NCI-H128 (cell line): ENCODE measurements around the gene COL7A1.

Source experiments
- DNase-seq: peaks from one replicate; lab custom pipeline; 2025; ENCODE audit not compliant: unreplicated experiment; lab: John Stamatoyannopoulos, UW

The COL7A1 gene

DNA sequence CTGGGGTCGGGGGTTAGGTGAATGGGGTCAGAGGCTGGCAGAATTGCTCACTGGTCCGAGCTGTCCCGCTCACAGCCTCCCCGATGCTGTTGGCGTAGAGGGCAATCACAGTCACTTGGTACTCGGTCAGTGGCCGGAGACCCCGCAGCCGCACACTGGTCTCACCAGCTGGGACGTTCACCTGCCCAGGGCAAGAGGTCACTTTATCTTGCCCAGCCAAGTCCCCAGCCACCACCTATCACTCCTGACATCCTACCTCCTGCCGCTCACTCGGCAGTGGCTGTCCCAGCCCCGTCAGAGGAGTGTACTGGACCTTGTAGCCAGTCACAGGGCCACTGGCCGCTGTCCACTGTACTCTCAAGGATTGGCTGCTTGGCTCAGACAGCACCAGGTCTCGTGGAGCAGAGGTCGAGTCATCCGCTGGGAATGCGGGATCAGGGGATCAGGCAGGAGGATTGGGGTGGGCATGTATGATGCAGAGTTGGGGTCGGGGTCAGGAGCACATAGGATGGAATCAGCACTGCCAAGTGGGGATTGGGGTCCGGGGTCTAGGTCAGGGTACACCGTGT is 2.5 kb downstream of the COL7A1 start:
- DNase-seq, result no peak

DNA sequence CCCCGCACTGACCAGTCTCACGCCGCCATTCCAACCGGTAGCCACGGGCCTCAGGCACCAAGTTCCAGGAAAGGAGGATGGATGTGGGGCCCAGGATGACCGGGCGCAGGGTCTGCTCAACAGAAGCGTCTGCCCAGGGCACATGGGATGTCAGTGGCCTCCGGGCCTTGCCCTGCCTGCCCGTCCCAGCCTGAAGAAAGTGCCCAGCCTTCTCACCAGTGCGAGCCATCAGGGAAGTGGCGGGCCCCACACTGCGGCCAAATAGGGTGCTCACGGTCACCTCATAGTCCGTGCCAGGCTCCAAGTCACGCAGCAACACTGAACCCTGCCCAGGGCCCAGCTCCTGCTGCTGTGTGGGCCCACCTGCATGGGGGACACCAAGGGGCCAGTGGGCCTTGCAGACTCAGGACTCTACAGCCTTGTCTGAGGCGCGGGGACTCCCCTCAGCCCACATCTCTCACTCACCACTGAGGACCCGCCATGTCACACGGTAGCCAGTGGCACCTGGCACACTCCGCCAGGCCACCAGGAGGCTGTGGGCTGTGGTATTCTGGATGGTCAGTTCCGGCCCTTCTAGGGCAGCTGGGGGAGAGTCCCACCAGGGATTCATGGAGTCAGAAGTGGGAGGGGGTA is 3.1 kb downstream of the COL7A1 start:
- no peak for DNase-seq

DNA sequence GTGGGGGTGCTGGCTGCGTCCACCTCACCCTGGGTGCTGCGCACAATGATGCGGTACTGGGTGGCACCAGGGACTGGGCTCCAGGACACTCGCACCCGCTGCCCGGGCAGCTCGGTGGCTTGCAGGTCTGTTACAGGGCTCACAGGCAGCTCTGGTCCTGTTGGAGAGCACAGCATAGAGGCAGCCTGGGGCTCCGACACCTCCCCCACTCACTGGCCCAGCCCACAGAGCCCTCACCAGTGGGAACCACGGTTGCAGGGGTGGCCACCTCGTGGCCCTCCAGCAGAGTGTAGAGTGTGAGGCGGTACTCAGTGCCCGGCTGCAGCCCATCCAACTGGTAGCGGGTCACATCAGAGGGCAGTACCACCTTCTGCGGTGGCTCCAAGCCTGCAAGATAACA is 3.7 kb downstream of the COL7A1 start:
- no peak for DNase-seq

DNA sequence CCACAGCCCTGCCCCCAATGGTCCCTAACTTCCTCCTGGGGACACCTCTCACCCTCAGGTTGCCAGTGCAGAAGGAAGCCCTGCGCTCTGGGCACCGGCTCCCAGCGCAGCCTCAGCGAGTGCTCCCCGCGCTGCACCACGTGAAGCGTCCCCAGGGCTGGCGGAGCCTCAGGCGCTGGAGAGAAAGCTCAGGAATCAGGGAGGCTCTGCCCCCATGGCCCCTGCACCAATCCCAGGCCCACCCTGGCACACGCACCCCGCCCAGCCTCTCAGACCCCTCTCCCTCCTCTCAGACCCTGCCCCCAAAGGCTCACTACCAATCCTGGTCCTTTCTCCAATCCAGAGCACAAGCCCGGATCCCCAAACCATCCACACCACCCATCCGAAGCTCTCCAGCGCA is 6.9 kb downstream of the COL7A1 start:
- DNase-seq, result no peak

DNA sequence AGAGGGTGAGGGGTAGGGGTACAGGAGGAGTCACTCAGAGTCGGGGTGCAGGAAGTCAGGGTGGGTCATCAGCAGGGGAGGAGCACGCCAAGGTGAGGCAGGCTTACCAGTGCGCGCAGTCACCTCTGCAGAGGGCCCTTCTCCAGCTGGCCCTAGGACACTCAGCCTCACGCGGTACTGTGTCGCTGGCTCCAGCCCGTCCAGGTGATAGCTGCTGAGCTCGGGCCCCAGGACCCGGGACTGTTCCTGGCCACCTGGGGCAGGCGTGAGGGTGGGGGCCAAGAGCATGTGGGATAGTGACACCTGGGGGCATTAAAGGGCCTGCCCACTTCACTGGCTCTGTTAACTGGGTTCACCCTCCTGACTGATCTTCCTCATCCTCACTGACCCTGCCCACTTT is 7.4 kb downstream of the COL7A1 start:
- no peak for DNase-seq

DNA sequence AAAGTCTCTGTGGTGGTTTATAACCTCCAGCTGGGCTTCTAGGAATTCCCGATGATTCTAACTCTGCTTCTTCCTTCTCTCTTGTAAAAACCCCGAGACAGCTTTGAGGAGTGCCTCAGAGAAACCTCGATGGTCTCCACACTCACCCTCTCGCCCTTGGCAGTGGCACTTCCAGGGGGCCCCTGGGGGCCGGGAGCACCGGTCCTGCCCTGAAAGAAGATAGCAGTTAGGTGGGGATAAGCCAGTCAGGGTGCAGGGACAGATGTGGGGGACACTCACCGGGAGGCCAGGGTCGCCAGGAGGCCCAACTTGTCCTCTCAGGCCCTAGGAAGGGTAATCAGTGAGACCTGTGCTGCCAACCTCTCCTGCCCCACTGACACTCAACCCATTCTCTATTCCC is 9.7 kb downstream of the COL7A1 start:
- no peak for DNase-seq

DNA sequence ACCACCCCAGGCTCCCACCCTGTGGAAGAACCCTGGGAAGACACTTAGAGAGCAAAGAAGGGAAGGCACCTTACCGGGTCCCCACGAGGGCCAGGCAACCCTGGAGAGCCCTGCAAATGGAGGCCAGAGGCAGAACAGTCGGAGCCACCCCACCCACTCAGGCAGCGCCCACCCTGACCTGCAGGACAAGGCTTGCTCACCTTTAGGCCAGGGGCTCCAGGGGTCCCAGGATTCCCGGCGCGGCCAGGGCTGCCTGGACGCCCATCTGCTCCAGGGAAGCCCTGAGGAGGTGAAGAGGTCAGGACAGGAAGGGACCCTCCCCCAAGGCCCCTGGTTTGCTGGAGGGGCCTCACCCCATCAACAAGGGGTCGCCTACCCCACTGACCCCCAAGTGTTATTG is 10.3 kb downstream of the COL7A1 start:
- no peak for DNase-seq

DNA sequence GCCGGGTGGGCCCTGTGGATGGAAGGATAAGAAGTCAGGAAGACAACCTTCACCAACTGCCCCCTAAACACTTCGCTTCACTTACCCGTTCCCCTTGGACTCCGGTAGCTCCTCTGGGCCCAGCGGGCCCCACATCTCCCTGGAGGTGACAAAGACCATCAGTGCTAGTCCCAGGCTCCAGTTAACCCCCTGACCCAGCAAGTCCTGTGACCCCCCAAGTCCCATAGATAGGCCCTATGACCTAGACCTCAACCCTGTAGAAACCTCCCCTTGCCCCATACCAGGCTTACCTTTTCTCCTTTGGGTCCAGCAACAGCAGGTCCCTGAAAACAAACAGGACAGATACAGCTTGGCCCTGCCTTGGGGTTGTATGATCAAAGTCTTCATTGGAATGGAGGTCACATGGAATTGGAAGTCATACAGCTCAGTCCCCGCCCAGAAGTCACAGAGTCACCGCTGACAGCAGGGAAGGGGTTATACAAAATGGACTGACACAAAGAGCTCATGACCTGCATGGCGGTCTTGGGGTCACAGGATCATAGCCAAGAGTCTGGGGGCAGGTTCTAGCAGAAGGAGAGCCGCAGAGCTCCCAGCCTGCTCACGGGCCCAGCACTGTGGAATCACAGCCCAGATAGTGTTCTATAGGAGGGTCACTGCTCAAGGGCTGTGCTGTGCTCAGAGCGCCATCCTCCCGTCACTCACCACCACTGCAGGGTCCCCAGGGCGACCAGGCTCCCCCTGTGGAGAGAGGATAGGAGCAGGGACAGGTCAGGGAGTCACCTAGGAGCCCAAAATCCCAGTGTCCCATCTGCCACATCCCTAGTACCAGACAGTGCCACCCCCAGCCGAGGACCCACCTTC is 13.3 kb downstream of the COL7A1 start:
- DNase-seq, result no peak

DNA sequence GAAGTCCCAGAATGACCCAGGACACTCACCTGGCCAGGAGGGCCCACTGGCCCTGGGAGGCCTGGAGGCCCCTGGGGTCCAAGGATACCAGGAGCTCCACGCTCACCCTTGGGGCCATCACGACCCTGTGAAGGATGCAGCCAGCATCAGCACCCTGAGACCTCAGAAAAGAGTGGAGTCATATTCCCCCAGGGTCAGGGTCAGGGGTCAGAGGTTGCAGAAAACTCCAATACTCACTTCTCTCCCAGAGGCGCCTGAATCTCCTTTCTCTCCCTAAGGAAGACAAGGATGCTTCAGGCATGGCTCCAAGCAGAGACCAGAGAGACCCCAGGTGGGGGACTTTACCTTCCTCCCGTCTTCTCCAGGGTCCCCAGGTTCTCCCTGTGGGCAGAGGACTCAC is 18.5 kb downstream of the COL7A1 start:
- DNase-seq, result no peak

DNA sequence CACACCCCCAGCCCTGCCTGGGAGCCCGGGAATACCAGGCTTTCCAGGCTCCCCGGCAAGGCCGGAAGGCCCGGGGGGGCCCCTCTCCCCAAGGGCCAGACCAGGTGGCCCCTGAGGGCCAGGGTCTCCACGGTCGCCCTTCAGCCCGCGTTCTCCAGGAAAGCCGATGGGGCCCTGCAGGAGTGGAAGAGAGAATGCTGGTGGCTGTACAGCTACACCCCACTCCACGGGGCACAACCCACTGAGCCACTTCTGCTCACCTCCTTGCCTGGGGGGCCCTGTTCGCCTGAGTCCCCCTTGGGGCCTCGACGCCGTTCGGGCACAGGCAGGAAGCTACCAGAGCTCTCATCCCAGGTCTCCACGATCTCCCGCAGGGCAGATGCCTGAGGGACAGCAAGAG is 19.8 kb downstream of the COL7A1 start:
- DNase-seq, result no peak

DNA sequence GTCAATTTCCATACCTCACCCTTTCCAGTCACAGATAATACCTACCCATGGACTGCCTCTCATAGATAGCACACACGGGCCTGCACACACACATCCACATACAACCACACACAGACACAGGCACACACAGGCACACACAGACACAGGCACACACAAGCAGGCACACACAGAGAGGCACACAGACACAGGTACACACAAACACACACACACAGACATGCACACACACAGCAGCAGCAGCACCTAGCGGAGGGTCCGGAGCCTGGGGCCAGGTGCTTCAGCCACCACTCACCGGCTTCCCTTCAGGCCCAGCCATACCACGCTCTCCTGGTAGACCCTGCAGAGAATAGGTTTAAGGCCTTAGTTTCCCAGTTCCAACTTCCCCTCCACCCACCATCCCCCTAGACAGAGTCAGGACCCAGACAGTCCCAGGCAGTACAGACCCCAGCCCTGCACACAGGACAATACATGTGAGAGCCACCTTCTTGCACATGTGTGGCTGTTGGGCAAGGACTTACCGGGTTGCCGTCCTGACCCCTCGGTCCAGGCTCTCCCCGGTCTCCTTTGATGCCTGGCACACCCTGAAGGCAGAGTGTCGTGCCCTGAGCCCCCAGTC is 21.1 kb downstream of the COL7A1 start:
- DNase-seq, result no peak

DNA sequence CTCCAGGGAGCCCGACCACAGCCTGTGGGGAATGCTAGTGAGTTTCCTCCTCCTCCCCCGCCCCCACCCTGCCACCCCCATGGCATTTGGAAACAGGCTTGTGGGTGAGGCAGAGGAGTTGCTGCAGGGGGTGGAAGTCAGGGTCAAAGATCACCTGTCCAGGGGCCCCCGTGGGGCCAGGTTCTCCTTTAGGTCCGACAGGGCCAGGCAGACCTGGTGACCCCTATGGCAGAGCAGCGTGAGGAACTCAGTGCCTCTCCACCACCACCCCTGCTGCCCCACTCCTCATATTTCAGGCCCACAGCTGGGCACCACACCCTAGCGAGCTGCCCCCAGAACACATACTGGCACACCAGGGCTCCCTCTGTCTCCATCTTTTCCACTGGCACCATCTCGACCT is 22.6 kb downstream of the COL7A1 start:
- no peak for DNase-seq

DNA sequence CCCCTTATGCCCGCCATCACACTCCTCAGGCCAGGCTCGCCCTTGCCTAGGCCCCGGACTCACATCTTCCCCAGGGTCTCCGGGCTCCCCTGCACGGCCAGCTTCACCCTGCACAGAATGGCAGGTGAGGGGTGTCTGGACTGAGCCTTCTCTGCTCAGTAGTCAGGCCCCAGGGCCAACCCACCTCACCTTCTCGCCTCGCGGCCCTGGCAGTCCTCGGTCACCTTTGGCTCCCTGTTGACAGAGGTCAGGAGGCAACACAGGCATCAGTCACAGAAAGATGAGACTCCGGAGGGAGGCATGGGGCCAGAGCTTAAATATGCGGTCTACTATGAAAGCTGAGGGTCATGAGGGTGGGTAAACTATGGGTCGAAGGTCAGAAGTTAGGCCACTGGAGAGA is 23.2 kb downstream of the COL7A1 start:
- DNase-seq, result no peak

DNA sequence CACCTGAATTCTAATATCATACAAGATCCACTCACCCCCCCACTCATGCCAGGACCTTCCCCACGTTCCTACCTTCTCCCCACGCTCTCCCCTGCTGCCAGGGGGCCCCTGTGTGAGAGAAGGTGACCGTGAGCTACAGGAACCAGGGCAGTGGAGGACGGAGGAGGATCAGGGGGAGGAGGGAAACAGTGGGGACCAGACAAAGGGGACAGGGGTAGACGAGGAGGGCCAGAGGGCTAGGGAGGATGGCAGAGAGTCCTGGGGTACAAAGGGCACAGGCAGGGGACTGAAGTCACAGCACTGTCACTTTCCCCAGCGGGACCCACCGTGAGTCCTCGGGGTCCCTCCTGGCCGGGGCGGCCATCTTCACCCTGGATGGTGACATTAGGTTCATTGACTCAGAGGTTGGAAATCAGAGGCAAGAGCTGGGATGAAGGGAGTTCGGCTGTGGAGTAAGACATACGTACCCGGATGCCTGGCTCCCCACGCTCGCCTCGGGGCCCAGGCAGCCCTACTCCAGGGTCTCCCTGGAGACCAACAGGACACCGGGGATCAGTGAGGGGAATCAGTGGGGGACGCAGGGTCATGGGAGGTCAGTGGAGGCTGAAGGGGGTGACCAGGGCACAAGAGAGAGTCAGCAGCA is 25.2 kb downstream of the COL7A1 start:
- no peak for DNase-seq

DNA sequence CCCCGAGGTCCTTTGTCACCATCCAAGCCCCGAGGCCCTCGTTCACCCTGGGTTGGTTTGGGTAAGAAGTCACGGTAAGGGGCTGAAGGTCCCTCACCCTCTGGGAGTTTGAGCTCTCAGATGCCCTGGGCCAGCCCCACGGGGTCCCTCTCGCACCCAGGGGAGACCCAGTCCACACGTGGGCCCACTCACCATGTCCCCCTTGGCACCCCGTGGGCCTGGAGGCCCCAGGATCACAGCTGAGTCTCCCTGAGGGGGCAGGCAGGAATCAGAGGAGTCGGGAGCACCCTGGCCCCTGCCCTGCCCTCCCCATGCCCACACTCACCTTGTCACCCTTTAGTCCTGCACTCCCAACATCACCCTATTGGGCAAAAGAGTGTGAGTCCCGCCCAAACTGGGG is 25.7 kb downstream of the COL7A1 start:
- DNase-seq, result no peak

DNA sequence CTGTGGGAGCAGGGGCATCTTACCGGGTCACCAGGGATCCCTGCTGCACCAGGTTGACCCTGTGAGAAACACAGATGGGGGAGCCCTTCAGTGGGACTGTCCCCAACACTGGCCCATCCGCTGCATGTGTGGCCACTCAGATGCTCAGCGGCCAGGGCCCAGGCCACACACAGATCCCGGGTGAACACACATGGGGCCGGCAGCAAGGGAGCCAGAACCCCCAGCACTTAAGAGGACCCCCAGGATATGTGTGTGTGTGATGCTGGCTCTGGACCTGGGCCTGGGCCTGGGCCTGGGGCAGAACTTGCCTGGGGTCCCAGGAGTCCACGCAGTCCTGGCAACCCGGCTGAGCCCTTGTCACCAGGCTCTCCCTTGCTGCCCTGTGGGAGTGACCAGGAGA is 26.7 kb downstream of the COL7A1 start:
- DNase-seq, result no peak

DNA sequence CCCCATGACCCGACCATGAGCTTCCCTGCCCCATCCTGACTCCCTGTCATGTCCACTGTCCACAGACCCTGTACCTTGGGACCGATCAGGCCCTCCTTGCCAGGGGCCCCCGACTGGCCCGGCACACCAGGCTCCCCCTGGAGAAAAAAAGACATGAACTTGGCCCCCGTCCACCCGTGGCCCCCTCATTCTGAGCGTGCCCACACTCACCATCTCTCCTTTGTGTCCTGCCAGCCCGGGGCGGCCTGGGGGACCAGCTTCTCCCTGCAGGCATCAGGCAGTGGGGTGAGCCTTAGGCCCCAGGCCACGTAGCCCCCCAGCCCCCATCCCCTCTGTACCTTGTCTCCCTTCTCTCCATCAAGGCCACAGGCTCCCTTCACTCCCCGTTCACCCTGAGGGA is 27.6 kb downstream of the COL7A1 start:
- DNase-seq, result no peak

DNA sequence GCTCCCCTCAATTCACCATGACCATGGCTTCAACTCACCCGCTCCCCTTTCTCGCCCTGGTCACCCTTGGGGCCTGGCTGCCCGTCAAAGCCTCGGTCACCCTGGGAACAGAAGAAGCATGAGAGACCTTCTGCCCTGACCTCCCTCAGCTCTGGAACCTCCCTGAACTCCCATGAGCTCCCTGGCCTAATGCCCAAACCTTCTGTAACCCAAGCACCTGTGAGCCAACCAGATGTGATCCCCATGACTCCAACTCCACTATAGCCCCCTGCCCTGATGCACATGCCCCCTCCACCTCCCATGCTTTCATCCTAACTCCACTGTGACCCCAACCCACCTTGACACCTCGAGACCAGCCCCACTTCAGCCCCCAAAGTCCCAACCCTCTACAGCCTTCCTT is 28.0 kb downstream of the COL7A1 start:
- DNase-seq, result no peak

DNA sequence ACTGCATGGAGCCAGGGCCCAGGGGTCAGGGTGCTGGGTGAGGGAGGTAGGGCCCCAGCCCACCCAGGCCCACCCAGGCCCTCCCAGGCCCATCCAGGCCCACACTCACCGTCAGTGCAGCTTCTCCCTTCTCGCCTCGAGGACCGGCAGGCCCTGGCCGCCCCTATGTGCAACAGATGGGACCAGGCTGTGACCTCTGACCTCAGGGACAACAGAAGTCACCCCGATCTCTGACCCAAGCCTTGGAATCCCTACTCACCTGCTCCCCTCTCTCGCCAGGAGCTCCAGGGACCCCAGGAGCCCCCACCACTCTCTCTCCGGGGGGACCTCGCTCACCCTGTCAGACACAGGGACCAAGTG is 28.7 kb downstream of the COL7A1 start:
- DNase-seq, result no peak

DNA sequence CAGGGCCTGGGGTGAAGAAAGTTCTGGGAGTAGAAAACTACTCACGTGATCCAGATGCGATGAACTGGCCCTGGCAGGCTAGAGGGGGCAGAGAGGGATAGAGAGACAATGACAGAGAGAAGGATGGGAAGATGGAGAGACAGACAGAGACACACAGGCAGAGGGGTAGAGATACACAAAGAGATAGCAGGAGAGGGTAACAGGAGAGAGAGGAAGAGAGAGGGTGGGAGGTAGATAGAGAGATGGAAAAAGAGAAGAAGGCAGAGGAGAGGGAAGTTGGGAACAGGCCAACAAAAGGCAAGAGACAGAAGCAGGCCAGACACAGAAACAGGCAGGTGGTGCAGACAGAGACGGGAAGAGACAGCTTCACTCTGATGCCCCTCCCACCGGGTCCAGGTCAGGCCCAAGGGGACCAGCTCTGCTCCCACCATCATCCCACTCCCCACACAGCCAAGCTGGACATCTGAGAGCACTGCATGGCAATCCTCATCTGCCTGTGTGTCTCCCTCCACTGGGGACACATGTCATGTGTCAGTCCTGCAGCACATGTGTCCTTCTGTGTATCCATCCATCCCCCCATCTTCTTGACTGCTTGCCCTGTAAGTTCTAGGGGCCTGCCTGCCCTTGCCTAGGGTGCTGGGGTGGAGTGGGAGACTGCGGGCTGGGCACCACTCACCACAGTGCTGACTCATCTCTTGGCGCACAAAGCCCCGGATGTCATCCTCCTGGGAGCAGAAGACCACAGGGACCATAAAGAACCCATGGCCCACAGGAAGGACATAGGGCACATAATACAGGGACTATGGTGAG is 29.3 kb downstream of the COL7A1 start:
- DNase-seq, result no peak

DNA sequence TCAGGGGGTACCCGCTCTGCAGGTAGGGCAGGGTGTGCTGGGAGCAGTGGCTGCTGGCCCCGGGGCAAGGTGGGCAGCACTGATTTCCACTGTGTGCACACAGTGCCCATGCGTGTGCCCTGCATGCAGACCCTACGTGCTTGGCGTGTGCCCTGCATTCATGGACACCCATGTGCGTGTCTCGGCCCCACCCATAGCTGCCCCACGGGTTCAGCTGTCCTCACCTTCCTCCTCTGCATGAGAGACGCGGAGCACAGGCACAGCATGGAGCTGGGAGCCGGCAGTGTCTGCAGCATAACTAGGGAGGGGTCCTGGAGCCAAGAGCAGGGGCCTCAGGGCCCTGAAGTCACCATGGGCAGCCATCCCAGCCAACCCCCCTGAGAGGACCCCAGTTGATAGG is 29.9 kb downstream of the COL7A1 start:
- no peak for DNase-seq
